Fibroblast of lung (primary cell): ENCODE results near the gene NPAS4. TPM values are rescaled to one million over a fixed set of nuclear protein-coding genes. Genes with fewer than 3 reads are reported as not detected.
"Not testable (repeated sequence)": the region's sequence is repeated elsewhere in the genome, so short reads cannot be mapped to it uniquely, and the experiment has no call there.

Experiments
- DNase-seq, 2 donors: peaks; one replicate each; pipeline versions ENCODE4 v3.0.0 to v3.0.0-alpha.2; 2010; ENCODE audit warnings: low read depth in 2 of 2
- H2AFZ ChIP-seq: 2 replicates; pipeline ENCODE4 v1.5.1; 2012; ENCODE audit warnings: low read length, control low read depth, inconsistent platforms
- H3K27ac ChIP-seq: 2 replicates; pipeline ENCODE4 v1.5.1; 2011; ENCODE audit warnings: low read length, control low read depth; ENCODE audit not compliant: insufficient read depth
- H3K27me3 ChIP-seq: 2 replicates; pipeline ENCODE4 v1.5.1; 2011; ENCODE audit warnings: mild to moderate bottlenecking, low read length; ENCODE audit not compliant: control insufficient read depth, insufficient read depth
- H3K36me3 ChIP-seq: 2 replicates; pipeline ENCODE4 v1.5.1; 2011; ENCODE audit warnings: low read length; ENCODE audit not compliant: control insufficient read depth, insufficient read depth
- H3K4me1 ChIP-seq: 2 replicates; pipeline ENCODE4 v1.5.1; 2011; ENCODE audit warnings: low read length; ENCODE audit not compliant: control insufficient read depth, insufficient read depth; ENCODE audit errors: extremely low read depth
- H3K4me2 ChIP-seq: 2 replicates; pipeline ENCODE4 v1.5.1; 2011; ENCODE audit warnings: low read length, control low read depth; ENCODE audit not compliant: insufficient read depth; ENCODE audit errors: extremely low read depth
- H3K4me3 ChIP-seq, 4 experiments: fragments of 200-600 bp in 1 of 4; sonication (generic) in 1 of 4; replicated peaks in 1 of 4; 2 replicates each; pipeline ENCODE4 v1.5.1; 2011 to 2016; ENCODE audit warnings: low read length in 4 of 4, low read depth in 3 of 4, mild to moderate bottlenecking in 3 of 4, control low read depth in 2 of 4, inconsistent platforms in 1 of 4, mixed read lengths in 1 of 4; ENCODE audit not compliant: insufficient read depth in 1 of 4; ENCODE audit errors: control extremely low read depth in 1 of 4
- H3K79me2 ChIP-seq: 2 replicates; pipeline ENCODE4 v1.5.1; 2012; ENCODE audit warnings: mild to moderate bottlenecking, low read length, inconsistent platforms; ENCODE audit not compliant: control insufficient read depth, insufficient read depth
- H3K9ac ChIP-seq: 2 replicates; pipeline ENCODE4 v1.5.1; 2011; ENCODE audit warnings: mild to moderate bottlenecking, low read length, control low read depth; ENCODE audit not compliant: insufficient read depth
- H3K9me3 ChIP-seq: 2 replicates; pipeline ENCODE4 v1.5.1; 2012; ENCODE audit warnings: low read depth, low read length; ENCODE audit not compliant: control insufficient read depth, insufficient read depth
- H4K20me1 ChIP-seq: 2 replicates; pipeline ENCODE4 v1.5.1; 2011; ENCODE audit warnings: low read length; ENCODE audit not compliant: control insufficient read depth, insufficient read depth; ENCODE audit errors: extremely low read depth
- EZH2 ChIP-seq: IDR thresholded peaks from 2 replicates; pipeline ENCODE4 v1.5.1; 2012; ENCODE audit warnings: low read length, control low read depth, mild to moderate bottlenecking; ENCODE audit errors: missing control alignments
- polyA plus RNA-seq, 2 donors: library from polyadenylated mRNA; depleted of rRNA in 1 of 2; stranded (reverse) in 1 of 2; unstranded in 1 of 2; fragments of >200 nt; gene quantifications; 2 replicates each; pipeline ENCODE4 v1.2.1, GENCODE V29; 2011 to 2012; ENCODE audit warnings: missing spikeins in 1 of 2
- total RNA-seq: library from RNA; depleted of rRNA; stranded (reverse); fragments of >200 nt; gene quantifications from 2 replicates; pipeline ENCODE4 v1.2.1, GENCODE V29; 2014
- TF ChIP-seq, protein P1 (sequence below), 2 donors: IDR thresholded peaks in 1 of 2; conservative IDR thresholded peaks in 1 of 2; 1 replicate in 1 of 2; 2 replicates in 1 of 2; pipeline ENCODE4 v1.5.1; 2011 to 2012; ENCODE audit warnings: low read length in 2 of 2, control low read depth in 1 of 2, inconsistent platforms in 1 of 2, low read depth in 1 of 2, mild to moderate bottlenecking in 1 of 2

Gene NPAS4
- total and polyA plus RNA-seq, 2 donors (not counting 1 experiment from before 2014, with no cell fraction given) = 0.16 TPM; not detected in 1

DNA sequence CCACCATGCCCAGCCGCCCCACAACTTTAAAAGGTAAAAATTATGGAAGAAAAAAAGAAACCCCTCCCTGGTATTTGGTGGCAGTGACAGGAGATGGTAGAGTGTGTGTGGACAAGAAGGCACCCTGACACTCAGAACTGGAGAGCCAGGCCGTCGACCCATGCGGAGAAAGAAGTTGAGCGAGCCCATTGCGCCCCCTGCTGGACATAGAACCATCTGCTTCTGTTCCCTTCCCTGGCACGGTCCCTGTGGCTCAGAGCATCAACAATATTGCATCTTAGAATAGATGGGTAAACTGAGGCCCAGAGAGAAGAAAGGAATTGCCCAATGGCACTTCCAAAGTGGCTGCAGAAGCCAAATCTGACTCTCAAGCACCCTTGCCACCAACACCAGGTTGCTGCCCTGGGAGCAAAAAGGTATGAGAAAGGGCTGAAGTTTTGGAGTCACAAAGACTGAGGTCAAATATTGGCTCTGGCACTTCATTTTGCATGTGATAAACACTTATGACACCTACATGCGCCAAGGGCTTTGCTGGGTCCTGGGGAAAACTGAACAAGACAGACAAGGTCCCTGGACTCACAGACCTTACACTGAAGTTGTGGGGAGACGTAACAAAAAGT is 9.3 kb downstream of the NPAS4 start:
- Histone ChIP-seq H3K4me3 (no peak overlapping the region), H3K9me3 (no peaks in the 10 kb centered on the region), H3K9ac (no peak overlapping the region), H3K27me3 (no peaks in the 10 kb centered on the region), H3K79me2 (no peaks in the 10 kb centered on the region), H3K4me2 (no peak overlapping the region), H3K4me1 (no peaks in the 10 kb centered on the region), H4K20me1 (no peaks in the 10 kb centered on the region), H2AFZ (no peak overlapping the region), H3K27ac (no peak overlapping the region), H3K36me3 (peaks cover under 1% of the 10 kb centered on the region)
- no peak for TF ChIP-seq EZH2
- TF ChIP-seq, protein P1, sequence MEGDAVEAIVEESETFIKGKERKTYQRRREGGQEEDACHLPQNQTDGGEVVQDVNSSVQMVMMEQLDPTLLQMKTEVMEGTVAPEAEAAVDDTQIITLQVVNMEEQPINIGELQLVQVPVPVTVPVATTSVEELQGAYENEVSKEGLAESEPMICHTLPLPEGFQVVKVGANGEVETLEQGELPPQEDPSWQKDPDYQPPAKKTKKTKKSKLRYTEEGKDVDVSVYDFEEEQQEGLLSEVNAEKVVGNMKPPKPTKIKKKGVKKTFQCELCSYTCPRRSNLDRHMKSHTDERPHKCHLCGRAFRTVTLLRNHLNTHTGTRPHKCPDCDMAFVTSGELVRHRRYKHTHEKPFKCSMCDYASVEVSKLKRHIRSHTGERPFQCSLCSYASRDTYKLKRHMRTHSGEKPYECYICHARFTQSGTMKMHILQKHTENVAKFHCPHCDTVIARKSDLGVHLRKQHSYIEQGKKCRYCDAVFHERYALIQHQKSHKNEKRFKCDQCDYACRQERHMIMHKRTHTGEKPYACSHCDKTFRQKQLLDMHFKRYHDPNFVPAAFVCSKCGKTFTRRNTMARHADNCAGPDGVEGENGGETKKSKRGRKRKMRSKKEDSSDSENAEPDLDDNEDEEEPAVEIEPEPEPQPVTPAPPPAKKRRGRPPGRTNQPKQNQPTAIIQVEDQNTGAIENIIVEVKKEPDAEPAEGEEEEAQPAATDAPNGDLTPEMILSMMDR (conservative IDR thresholded peaks at IDR 0.05 in 1 of 2, IDR thresholded peaks at IDR 0.05 in 1 of 2; ENCODE audit: low read depth in 1 of 2, low read length in 2 of 2) = peak; percentile 77 to 88
- peak; percentile 49 to 77 for DNase-seq

DNA sequence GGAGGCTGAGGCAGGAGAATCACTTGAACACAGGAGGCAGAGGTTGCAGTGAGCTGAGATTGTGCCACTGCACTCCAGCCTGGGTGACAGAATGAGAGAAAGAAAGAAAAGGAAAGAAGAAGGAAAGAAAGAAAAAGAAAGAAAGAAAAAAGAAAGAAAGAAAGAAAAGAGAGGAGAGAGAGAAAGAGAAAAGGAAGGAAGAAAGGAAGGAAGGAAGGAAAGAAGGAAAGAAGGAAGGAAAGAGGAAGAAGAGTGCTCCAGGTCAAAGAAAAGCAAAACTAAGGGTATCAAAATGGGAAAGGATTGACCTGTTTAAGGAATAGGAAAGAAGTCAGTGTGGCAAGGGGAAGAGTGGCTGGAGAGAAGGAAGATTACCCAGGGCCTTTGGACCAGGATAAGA is 10.5 kb downstream of the NPAS4 start:
- not testable (repeated sequence) for H3K4me1 ChIP-seq, H3K27ac ChIP-seq, H3K9ac ChIP-seq, H3K9me3 ChIP-seq, H3K27me3 ChIP-seq, H3K4me3 ChIP-seq, H3K36me3 ChIP-seq, H4K20me1 ChIP-seq, H2AFZ ChIP-seq, DNase-seq, H3K4me2 ChIP-seq, H3K79me2 ChIP-seq

DNA sequence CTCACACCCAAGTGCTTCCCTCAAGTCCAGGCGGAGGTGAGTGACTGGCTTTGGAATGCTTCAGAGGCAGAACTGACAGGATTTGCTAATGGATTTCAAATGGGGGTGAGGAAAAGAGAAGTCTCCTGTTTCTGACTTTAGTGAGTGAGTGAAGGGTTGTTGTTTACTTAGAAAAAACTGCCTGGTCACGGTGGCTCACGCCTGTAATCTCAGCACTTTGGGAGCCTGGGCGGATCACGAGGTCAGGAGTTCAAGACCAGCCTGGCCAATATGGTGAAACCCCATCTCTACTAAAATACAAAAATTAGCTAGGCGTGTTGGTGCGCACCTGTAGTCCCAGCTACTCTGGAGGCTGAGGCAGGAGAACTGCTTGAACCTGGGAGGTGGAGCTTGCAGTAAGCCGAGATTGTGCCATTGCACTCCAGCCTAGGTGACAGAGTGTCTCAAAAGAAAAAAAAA is 11.1 kb downstream of the NPAS4 start:
- H3K27me3 ChIP-seq, H3K9me3 ChIP-seq, H3K9ac ChIP-seq, H4K20me1 ChIP-seq, H2AFZ ChIP-seq, H3K4me3 ChIP-seq, H3K27ac ChIP-seq, H3K79me2 ChIP-seq, H3K4me1 ChIP-seq, H3K4me2 ChIP-seq, DNase-seq: not testable (repeated sequence)
- H3K36me3 ChIP-seq = peaks cover 13% of the 10 kb centered on the region

DNA sequence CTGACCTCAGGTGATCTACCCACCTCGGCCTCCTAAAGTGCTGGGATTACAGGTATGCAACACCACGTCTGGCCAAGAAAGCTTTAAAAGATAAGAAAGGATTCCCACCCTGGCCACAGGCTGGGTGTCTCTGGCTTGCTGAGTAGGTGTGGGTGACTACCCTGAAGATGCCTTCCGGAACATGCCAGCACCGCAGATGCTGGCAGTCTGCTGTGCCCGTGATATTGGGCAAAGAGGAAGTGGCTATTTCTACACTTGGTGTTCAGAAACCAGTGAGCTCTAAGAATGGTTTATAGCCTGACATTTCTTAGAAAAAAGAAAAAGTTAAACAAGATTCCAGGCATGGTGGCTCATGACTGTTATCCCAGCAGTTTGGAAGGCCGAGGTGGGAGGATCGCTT is 11.8 kb downstream of the NPAS4 start:
- TF ChIP-seq EZH2 = no peak
- TF ChIP-seq, protein P1 (conservative IDR thresholded peaks at IDR 0.05 in 1 of 2, IDR thresholded peaks at IDR 0.05 in 1 of 2; ENCODE audit: low read depth in 1 of 2, low read length in 2 of 2) = no peak
- H3K4me2 ChIP-seq = no peak overlapping the region
- H4K20me1 ChIP-seq = no peaks in the 10 kb centered on the region
- H3K9me3 ChIP-seq = no peaks in the 10 kb centered on the region
- peaks cover 16% of the 10 kb centered on the region for H3K36me3 ChIP-seq
- no peaks in the 10 kb centered on the region for H3K27me3 ChIP-seq
- H2AFZ ChIP-seq = no peak overlapping the region
- no peak overlapping the region for H3K4me3 ChIP-seq
- DNase-seq = no peak
- no peak overlapping the region for H3K27ac ChIP-seq
- H3K9ac ChIP-seq = no peak overlapping the region
- no peaks in the 10 kb centered on the region for H3K79me2 ChIP-seq
- H3K4me1 ChIP-seq = no peaks in the 10 kb centered on the region
